ENCODE data around the gene ADARB2.

- no peak for TF ChIP-seq POLR2A (IDR thresholded peaks at IDR 0.05)
- TF ChIP-seq, protein P1, sequence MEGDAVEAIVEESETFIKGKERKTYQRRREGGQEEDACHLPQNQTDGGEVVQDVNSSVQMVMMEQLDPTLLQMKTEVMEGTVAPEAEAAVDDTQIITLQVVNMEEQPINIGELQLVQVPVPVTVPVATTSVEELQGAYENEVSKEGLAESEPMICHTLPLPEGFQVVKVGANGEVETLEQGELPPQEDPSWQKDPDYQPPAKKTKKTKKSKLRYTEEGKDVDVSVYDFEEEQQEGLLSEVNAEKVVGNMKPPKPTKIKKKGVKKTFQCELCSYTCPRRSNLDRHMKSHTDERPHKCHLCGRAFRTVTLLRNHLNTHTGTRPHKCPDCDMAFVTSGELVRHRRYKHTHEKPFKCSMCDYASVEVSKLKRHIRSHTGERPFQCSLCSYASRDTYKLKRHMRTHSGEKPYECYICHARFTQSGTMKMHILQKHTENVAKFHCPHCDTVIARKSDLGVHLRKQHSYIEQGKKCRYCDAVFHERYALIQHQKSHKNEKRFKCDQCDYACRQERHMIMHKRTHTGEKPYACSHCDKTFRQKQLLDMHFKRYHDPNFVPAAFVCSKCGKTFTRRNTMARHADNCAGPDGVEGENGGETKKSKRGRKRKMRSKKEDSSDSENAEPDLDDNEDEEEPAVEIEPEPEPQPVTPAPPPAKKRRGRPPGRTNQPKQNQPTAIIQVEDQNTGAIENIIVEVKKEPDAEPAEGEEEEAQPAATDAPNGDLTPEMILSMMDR (IDR thresholded peaks at IDR 0.05), result no peak
Measured at GRCh38 chr10:1546431-1547110, 190.8 kb downstream of the ADARB2 start.

Measured in Peyer's patch (tissue), 4 donors.